ENCODE data around the gene DYSF.

Gene DYSF

GRCh38 chr2:71559828-71560637 lies 106.7 kb downstream of the DYSF start:
- Histone ChIP-seq H2AFZ (ENCODE audit: low read depth, low read length) (no peak overlapping the region), H3K4me2 (ENCODE audit: low read length) (no peak overlapping the region), H4K20me1 (ENCODE audit: insufficient read depth, low read length) (no peaks in the 10 kb centered on the region), H3K9ac (ENCODE audit: low read length) (no peak overlapping the region), H3K4me1 (ENCODE audit: low read length) (no peaks in the 10 kb centered on the region), H3K27ac (ENCODE audit: low read length) (no peak overlapping the region), H3K27me3 (ENCODE audit: low read depth, low read length) (no peaks in the 10 kb centered on the region), H3K79me2 (ENCODE audit: low read length) (no peaks in the 10 kb centered on the region), H3K4me3 (ENCODE audit: low read length) (no peak overlapping the region), H3K36me3 (replicated peaks; ENCODE audit: low read depth, low read length) (no peaks in the 10 kb centered on the region), H3K9me3 (ENCODE audit: insufficient read depth, low read length) (no peaks in the 10 kb centered on the region)
- no peak for TF ChIP-seq EZH2phosphoT487 (IDR thresholded peaks at IDR 0.05; ENCODE audit: low read depth)
- no peak for TF ChIP-seq CTCF (IDR thresholded peaks at IDR 0.05; ENCODE audit: low read depth, low read length)

- TF ChIP-seq CTCF (IDR thresholded peaks at IDR 0.05; ENCODE audit: low read depth, low read length) (no peak), EZH2phosphoT487 (IDR thresholded peaks at IDR 0.05; ENCODE audit: low read depth) (no peak)
- Histone ChIP-seq H3K4me2 (ENCODE audit: low read length) (no peak overlapping the region), H3K27me3 (ENCODE audit: low read depth, low read length) (no peaks in the 10 kb centered on the region), H3K27ac (ENCODE audit: low read length) (no peak overlapping the region), H3K9ac (ENCODE audit: low read length) (no peak overlapping the region), H3K4me3 (ENCODE audit: low read length) (no peak overlapping the region), H3K9me3 (ENCODE audit: insufficient read depth, low read length) (no peaks in the 10 kb centered on the region), H2AFZ (ENCODE audit: low read depth, low read length) (no peak overlapping the region), H3K36me3 (replicated peaks; ENCODE audit: low read depth, low read length) (no peaks in the 10 kb centered on the region), H4K20me1 (ENCODE audit: insufficient read depth, low read length) (no peaks in the 10 kb centered on the region), H3K79me2 (ENCODE audit: low read length) (no peaks in the 10 kb centered on the region), H3K4me1 (ENCODE audit: low read length) (no peaks in the 10 kb centered on the region)
Measured at GRCh38 chr2:71560638-71561011, 107.3 kb downstream of the DYSF start.

DNA sequence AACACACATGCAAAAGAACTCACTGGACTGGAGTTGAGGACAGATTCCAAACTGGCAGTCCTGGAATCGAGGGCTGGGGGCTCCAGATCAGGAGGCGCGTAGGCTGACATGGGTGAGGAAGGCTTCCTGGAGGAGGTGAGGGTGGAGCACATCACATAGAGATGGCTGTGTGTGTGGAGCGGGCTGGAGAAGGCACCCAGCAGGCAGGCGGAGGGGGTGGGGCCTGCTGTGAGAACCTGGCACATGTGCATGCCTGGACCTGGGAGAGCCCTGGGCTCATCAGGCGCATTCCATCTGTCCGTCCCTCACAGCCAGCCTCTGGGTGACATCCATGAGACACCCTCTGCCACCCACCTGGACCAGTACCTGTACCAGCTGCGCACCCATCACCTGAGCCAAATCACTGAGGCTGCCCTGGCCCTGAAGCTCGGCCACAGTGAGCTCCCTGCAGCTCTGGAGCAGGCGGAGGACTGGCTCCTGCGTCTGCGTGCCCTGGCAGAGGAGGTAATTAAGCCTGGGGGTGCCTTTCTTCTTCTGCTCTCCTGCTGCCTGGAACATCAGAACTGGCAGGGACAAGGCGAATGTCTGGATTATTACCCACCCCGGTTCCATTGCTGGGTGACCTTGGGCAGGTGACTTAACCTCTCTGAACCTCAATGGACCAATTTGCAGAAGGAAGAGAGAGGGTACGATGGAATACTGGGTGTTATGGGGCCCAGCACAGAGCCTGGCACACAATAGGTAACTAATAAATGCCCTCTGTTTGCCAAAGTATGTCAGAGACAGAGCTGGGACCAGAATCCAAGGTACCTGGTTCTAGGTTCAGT lies 108.3 kb downstream of the DYSF start:
- Histone ChIP-seq H3K9ac (ENCODE audit: low read length) (no peak overlapping the region), H4K20me1 (ENCODE audit: insufficient read depth, low read length) (no peaks in the 10 kb centered on the region), H3K9me3 (ENCODE audit: insufficient read depth, low read length) (no peaks in the 10 kb centered on the region), H3K27me3 (ENCODE audit: low read depth, low read length) (no peaks in the 10 kb centered on the region), H3K4me2 (ENCODE audit: low read length) (no peak overlapping the region), H3K4me1 (ENCODE audit: low read length) (no peaks in the 10 kb centered on the region), H3K79me2 (ENCODE audit: low read length) (no peaks in the 10 kb centered on the region), H2AFZ (ENCODE audit: low read depth, low read length) (no peak overlapping the region), H3K4me3 (ENCODE audit: low read length) (no peak overlapping the region), H3K36me3 (replicated peaks; ENCODE audit: low read depth, low read length) (no peaks in the 10 kb centered on the region), H3K27ac (ENCODE audit: low read length) (no peak overlapping the region)
- no peak for TF ChIP-seq CTCF (IDR thresholded peaks at IDR 0.05; ENCODE audit: low read depth, low read length)
- TF ChIP-seq EZH2phosphoT487 (IDR thresholded peaks at IDR 0.05; ENCODE audit: low read depth): no peak

- no peak overlapping the region for H3K9ac ChIP-seq (ENCODE audit: low read length)
- H3K4me2 ChIP-seq (ENCODE audit: low read length): no peak overlapping the region
- H3K27me3 ChIP-seq (ENCODE audit: low read depth, low read length): no peaks in the 10 kb centered on the region
- H3K9me3 ChIP-seq (ENCODE audit: insufficient read depth, low read length): no peaks in the 10 kb centered on the region
- no peak overlapping the region for H3K4me3 ChIP-seq (ENCODE audit: low read length)
- H3K4me1 ChIP-seq (ENCODE audit: low read length): no peaks in the 10 kb centered on the region
- H2AFZ ChIP-seq (ENCODE audit: low read depth, low read length): no peak overlapping the region
- no peaks in the 10 kb centered on the region for H3K79me2 ChIP-seq (ENCODE audit: low read length)
- TF ChIP-seq EZH2phosphoT487 (IDR thresholded peaks at IDR 0.05; ENCODE audit: low read depth) (no peak), CTCF (IDR thresholded peaks at IDR 0.05; ENCODE audit: low read depth, low read length) (no peak)
- H4K20me1 ChIP-seq (ENCODE audit: insufficient read depth, low read length): no peaks in the 10 kb centered on the region
- H3K27ac ChIP-seq (ENCODE audit: low read length): no peak overlapping the region
- H3K36me3 ChIP-seq (replicated peaks; ENCODE audit: low read depth, low read length): no peaks in the 10 kb centered on the region
Measured at GRCh38 chr2:71562518-71562917, 109.2 kb downstream of the DYSF start.
